Uterus (tissue), 4 donors: ENCODE measurements around the gene SUGP1. TPM values are rescaled to one million over a fixed set of nuclear protein-coding genes. Genes with fewer than 3 reads are reported as not detected.
"Not testable (repeated sequence)": the region's sequence is repeated elsewhere in the genome, so short reads cannot be mapped to it uniquely, and the experiment has no call there.

Source experiments
- DNase-seq, 2 donors: peaks; one replicate each; pipeline ENCODE4 v3.0.0-alpha.2; 2019 to 2020
- H3K27ac ChIP-seq, 2 donors: fragments of 200-600 bp; sonication (generic); 1 replicate in 1 of 2; 2 replicates in 1 of 2; pipeline ENCODE4 v1.5.1; 2016 to 2018
- H3K27me3 ChIP-seq, 2 donors: fragments of 200-600 bp; sonication (generic); one replicate each; pipeline ENCODE4 v1.5.1; 2018 to 2019; ENCODE audit warnings: control low read depth in 1 of 2
- H3K36me3 ChIP-seq, 2 donors: fragments of 200-600 bp; sonication (generic); one replicate each; pipeline ENCODE4 v1.5.1; 2019; ENCODE audit warnings: control low read depth in 1 of 2
- H3K4me1 ChIP-seq, 2 donors: fragments of 200-600 bp; sonication (generic); one replicate each; pipeline ENCODE4 v1.5.1; 2018 to 2019; ENCODE audit warnings: control low read depth in 1 of 2
- H3K4me3 ChIP-seq, 2 donors: fragments of 200-600 bp; sonication (generic); 1 replicate in 1 of 2; 2 replicates in 1 of 2; pipeline ENCODE4 v1.5.1; 2018 to 2019; ENCODE audit warnings: mild to moderate bottlenecking in 1 of 2
- H3K9me3 ChIP-seq, 2 donors: fragments of 200-600 bp; sonication (generic); one replicate each; pipeline ENCODE4 v1.5.1; 2019; ENCODE audit warnings: control low read depth in 1 of 2
- POLR2A ChIP-seq, 2 donors: fragments of 450-650 bp; IDR thresholded peaks; one replicate each; pipeline ENCODE4 v1.6.1; 2016; ENCODE audit warnings: antibody characterized with exemption in 2 of 2, mild to moderate bottlenecking in 1 of 2, moderate library complexity in 1 of 2
- intact Hi-C: fragments of 100-400 bp; cut with DNase I; formaldehyde crosslinking; loops from one replicate; pipeline ENCODE4 v1.15.1; 2023; ENCODE audit warnings: low total_unique reads
- total RNA-seq, 4 donors: library from RNA; depleted of rRNA in 3 of 4; stranded (reverse); fragments of >200 nt in 3 of 4; gene quantifications; one replicate each; pipeline versions ENCODE4 v1.1.0 to v1.2.4, GENCODE V29; 2014 to 2023
- TF ChIP-seq, protein P1 (sequence below), 4 experiments: fragments of 200-600 bp in 2 of 4; fragments of 450-650 bp in 2 of 4; sonication (generic) in 2 of 4; IDR thresholded peaks; one replicate each; pipeline ENCODE4 v1.5.1; 2016 to 2019; ENCODE audit warnings: antibody characterized with exemption in 4 of 4, mild to moderate bottlenecking in 2 of 4, moderate library complexity in 1 of 4
- donor health status: DM: yes; HTN: yes; CAD: no.

Gene SUGP1
- total RNA-seq, 4 donors from 2014 or later, result 9.5 to 43.6 (median 14.0) TPM

DNA sequence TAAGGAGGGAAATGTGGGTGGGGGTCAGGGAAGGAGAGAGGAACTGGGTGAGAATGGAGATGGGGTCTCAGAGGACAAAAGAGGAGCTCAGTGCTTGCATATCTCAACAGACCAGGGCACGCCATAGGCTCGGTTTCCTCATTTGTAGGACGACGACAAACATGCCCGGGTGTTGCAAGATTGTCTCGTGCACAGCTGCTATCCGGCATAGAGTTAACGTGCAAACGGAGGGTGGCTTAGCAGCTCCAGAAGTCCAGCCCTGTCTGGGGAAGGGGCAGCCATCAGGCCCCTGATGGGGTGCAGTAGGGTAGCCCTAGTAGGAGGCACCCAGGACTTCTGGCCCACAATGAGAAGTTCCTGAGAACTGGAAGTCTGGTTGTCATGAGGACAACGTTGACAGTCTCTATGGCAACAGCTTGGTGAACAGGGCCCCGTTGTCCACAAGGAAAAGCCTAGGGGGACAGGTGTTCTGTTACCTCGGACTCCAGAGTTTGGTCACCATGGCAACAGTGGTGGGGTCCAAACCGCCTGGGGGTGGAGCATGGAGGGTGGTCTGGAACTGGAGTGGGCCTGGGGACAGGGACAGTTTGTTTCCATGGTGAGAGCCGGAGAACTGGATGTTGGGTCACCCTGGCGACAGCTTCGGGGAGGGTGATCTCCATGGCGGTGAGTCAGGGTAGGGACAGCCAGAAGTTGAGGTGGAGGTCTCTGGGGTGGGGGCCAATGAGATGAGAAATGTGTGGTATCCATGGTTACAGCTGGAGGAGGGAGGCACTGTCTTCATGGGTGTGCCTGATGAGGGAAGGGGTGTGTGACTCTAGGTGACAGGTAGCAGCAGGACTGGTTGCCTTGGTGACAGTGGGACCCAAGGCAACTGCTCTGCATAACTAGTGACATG, 64.0 kb downstream of the SUGP1 start:
- peaks cover 0 to 3% of the 10 kb centered on the region in 2 donors for H3K9me3 ChIP-seq
- H3K27me3 ChIP-seq, result peaks cover 0 to 4% of the 10 kb centered on the region in 2 donors
- H3K4me1 ChIP-seq, result peaks cover 0 to 3% of the 10 kb centered on the region in 2 donors
- no peak overlapping the region for H3K27ac ChIP-seq
- TF ChIP-seq, protein P1, sequence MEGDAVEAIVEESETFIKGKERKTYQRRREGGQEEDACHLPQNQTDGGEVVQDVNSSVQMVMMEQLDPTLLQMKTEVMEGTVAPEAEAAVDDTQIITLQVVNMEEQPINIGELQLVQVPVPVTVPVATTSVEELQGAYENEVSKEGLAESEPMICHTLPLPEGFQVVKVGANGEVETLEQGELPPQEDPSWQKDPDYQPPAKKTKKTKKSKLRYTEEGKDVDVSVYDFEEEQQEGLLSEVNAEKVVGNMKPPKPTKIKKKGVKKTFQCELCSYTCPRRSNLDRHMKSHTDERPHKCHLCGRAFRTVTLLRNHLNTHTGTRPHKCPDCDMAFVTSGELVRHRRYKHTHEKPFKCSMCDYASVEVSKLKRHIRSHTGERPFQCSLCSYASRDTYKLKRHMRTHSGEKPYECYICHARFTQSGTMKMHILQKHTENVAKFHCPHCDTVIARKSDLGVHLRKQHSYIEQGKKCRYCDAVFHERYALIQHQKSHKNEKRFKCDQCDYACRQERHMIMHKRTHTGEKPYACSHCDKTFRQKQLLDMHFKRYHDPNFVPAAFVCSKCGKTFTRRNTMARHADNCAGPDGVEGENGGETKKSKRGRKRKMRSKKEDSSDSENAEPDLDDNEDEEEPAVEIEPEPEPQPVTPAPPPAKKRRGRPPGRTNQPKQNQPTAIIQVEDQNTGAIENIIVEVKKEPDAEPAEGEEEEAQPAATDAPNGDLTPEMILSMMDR (IDR thresholded peaks at IDR 0.05), result no peak
- no peak for TF ChIP-seq POLR2A (IDR thresholded peaks at IDR 0.05)
- no peak for DNase-seq
- intact Hi-C loops, result no loop called here
- H3K36me3 ChIP-seq, result no peaks in the 10 kb centered on the region
- no peak overlapping the region for H3K4me3 ChIP-seq

DNA sequence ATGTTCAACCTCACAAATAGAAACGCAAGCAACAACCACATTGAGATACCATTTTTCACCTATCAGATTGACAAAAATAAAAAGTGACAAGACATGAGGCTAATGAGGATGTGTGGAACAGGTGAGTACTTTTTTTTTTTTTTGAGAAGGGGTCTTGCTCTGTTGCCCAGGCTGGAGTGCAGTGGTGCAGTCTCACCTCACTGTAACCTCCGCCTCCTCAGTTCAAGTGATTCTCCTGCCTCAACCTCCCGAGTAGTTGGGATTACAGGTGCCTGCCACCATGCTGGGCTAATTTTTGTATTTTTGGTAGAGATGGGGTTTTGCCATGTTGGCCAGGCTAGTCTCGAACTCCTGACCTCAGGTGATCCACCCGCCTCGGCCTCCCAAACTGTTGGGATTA, 66.9 kb downstream of the SUGP1 start:
- H3K27me3 ChIP-seq, DNase-seq, H3K36me3 ChIP-seq, H3K27ac ChIP-seq, H3K4me1 ChIP-seq, H3K4me3 ChIP-seq, H3K9me3 ChIP-seq, intact Hi-C loops: not testable (repeated sequence)

DNA sequence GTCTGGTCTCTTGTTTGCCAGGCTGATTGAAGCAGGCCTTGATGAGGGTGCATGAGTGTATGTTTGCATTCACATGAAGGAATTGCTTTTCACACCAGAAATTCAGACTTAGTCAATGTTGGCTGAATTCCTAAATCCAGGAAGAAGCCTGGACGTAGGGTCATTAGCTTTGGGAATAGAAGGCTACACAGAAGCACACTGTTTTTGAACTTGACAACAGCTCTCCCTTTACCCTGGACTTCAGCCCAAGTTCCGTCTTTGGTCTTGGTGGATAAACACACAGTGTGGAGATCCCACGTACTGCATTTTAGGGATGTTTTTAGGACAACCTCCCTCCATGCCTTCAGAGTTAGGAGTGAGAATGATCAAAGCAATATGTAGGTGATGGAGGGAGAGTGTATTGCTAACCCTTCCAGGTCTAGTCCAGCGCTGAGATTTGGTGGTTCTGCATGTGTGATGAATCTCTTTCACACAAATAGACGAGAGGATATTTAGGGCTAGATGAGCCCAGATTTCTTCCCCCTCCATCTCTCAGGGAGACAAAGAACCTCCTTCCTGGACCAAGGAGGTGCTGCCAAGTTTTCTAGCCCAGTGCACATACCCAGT, 70.0 kb downstream of the SUGP1 start:
- Histone ChIP-seq H3K9me3 (no peaks in the 10 kb centered on the region), H3K27ac (no peak overlapping the region), H3K36me3 (no peaks in the 10 kb centered on the region), H3K4me1 (no peaks in the 10 kb centered on the region), H3K4me3 (no peak overlapping the region), H3K27me3 (peaks cover 0 to 4% of the 10 kb centered on the region in 2 donors)
- intact Hi-C loops, result no loop called here
- no peak for DNase-seq
- TF ChIP-seq, protein P1 (IDR thresholded peaks at IDR 0.05), result no peak
- no peak for TF ChIP-seq POLR2A (IDR thresholded peaks at IDR 0.05)

DNA sequence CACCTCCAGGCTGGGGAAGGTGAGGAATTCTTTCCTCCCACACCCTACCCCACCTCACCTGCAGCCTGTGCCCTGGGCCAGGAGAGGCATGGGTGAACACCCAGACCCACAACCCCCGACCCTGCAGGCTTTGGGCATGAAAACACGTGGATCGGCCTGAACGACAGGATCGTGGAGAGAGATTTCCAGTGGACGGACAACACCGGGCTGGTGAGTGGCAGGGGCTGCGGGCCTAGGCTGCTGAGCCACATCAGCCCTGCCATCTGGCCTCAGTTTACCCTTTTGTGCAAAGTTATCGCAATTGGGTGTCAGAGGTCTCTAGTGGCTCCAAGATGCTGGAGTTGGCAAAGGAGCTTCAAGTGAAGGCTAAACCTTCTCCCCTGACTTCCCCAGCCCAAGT, 79.8 kb downstream of the SUGP1 start:
- Histone ChIP-seq H3K27me3 (no peaks in the 10 kb centered on the region), H3K36me3 (no peaks in the 10 kb centered on the region), H3K4me1 (no peaks in the 10 kb centered on the region), H3K4me3 (no peak overlapping the region), H3K27ac (no peak overlapping the region), H3K9me3 (no peaks in the 10 kb centered on the region)
- no peak for TF ChIP-seq POLR2A (IDR thresholded peaks at IDR 0.05)
- TF ChIP-seq, protein P1 (IDR thresholded peaks at IDR 0.05), result no peak
- DNase-seq, result no peak
- intact Hi-C loops, result no loop called here

DNA sequence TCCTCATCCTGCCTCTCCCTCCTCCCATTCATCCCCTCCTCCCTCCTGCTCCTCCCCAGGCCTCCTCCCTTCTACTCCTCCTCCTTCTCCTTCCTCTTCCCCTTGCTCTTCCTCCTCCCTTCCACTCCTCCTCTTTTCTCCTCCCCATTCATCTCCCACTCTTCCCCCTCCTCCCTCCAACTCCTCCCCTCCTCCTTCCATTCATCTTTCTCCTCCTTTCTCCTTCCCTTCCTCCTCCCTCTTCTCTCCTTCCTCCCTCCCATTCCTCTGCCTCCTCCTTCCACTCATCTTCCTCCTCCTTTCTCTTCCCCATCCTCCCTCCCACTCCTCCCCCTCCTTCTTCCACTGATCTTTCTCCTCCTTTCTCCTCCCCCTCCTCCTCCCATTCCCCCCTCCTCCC, 80.6 kb downstream of the SUGP1 start:
- Histone ChIP-seq H3K4me3 (no peak overlapping the region), H3K9me3 (peaks cover 0 to 8% of the 10 kb centered on the region in 2 donors), H3K27me3 (no peaks in the 10 kb centered on the region), H3K36me3 (no peaks in the 10 kb centered on the region), H3K4me1 (no peaks in the 10 kb centered on the region), H3K27ac (no peak overlapping the region)
- DNase-seq, result no peak
- intact Hi-C loops, result no loop called here
- TF ChIP-seq, protein P1 (IDR thresholded peaks at IDR 0.05), result no peak
- no peak for TF ChIP-seq POLR2A (IDR thresholded peaks at IDR 0.05)
